ENCODE measurements around the gene NFKB1.
A peak's percentile ranks its signal among the peaks of the same experiment; 100 is the strongest.

The NFKB1 gene

GRCh38 chr4:102533348-102533747 lies 32.2 kb downstream of the NFKB1 start:
- no peak for DNase-seq (ENCODE audit: low read depth in 2 of 2)

- no peak for DNase-seq (ENCODE audit: low read depth in 2 of 2)
Measured at GRCh38 chr4:102533904-102534303, 32.7 kb downstream of the NFKB1 start.

- DNase-seq (ENCODE audit: low read depth in 2 of 2): no peak
Measured at GRCh38 chr4:102534845-102535244, 33.7 kb downstream of the NFKB1 start.

GRCh38 chr4:102535398-102536082 lies 34.4 kb downstream of the NFKB1 start:
- no peak for DNase-seq (ENCODE audit: low read depth in 2 of 2)

GRCh38 chr4:102536768-102537167 lies 35.6 kb downstream of the NFKB1 start:
- DNase-seq (ENCODE audit: low read depth in 2 of 2): no peak

GRCh38 chr4:102537269-102537668 lies 36.1 kb downstream of the NFKB1 start:
- DNase-seq (ENCODE audit: low read depth in 2 of 2): no peak

- DNase-seq (ENCODE audit: low read depth in 2 of 2): no peak
Measured at GRCh38 chr4:102541697-102542096, 40.5 kb downstream of the NFKB1 start.

- no peak for DNase-seq (ENCODE audit: low read depth in 2 of 2)
Measured at GRCh38 chr4:102543030-102543928, 42.1 kb downstream of the NFKB1 start.

- DNase-seq (ENCODE audit: low read depth in 2 of 2): no peak
Measured at GRCh38 chr4:102546635-102547034, 45.5 kb downstream of the NFKB1 start.

GRCh38 chr4:102547973-102548372 lies 46.8 kb downstream of the NFKB1 start:
- DNase-seq (ENCODE audit: low read depth in 2 of 2): no peak

GRCh38 chr4:102551958-102552565 lies 50.9 kb downstream of the NFKB1 start:
- no peak for DNase-seq (ENCODE audit: low read depth in 2 of 2)

- DNase-seq (ENCODE audit: low read depth in 2 of 2): no peak
Measured at GRCh38 chr4:102552781-102553180, 51.6 kb downstream of the NFKB1 start.

- DNase-seq (ENCODE audit: low read depth in 2 of 2): no peak
Measured at GRCh38 chr4:102553982-102554381, 52.8 kb downstream of the NFKB1 start.

GRCh38 chr4:102554482-102554881 lies 53.3 kb downstream of the NFKB1 start:
- no peak for DNase-seq (ENCODE audit: low read depth in 2 of 2)

GRCh38 chr4:102554992-102555391 lies 53.8 kb downstream of the NFKB1 start:
- no peak for DNase-seq (ENCODE audit: low read depth in 2 of 2)

GRCh38 chr4:102557636-102558035 lies 56.5 kb downstream of the NFKB1 start:
- no peak for DNase-seq (ENCODE audit: low read depth in 2 of 2)

- DNase-seq (ENCODE audit: low read depth in 2 of 2): no peak
Measured at GRCh38 chr4:102560115-102560514, 59.0 kb downstream of the NFKB1 start.

GRCh38 chr4:102560571-102561341 lies 59.6 kb downstream of the NFKB1 start:
- no peak for DNase-seq (ENCODE audit: low read depth in 2 of 2)

GRCh38 chr4:102563000-102563399 lies 61.8 kb downstream of the NFKB1 start:
- DNase-seq (ENCODE audit: low read depth in 2 of 2): no peak

- peak; percentile 21 to 24 for DNase-seq (ENCODE audit: low read depth in 2 of 2)
Measured at GRCh38 chr4:102564399-102565059, 63.4 kb downstream of the NFKB1 start.

GRCh38 chr4:102565696-102566095 lies 64.5 kb downstream of the NFKB1 start:
- DNase-seq (ENCODE audit: low read depth in 2 of 2): no peak
